HepG2 (cell line): Measurements from ENCODE around the gene TCP11L1. TPM values are rescaled to one million over a fixed set of nuclear protein-coding genes. Genes with fewer than 3 reads are reported as not detected.

Source experiments
- ATRX ChIP-seq: sonication (generic); formaldehyde crosslinking; IDR thresholded peaks from 2 replicates; pipeline ENCODE4 v1.4.0; 2020; ENCODE audit warnings: missing genetic modification reagents, borderline replicate concordance
- CHD4 ChIP-seq: fragments of 200-600 bp; sonication (generic); IDR thresholded peaks from 2 replicates; pipeline ENCODE4 v1.7.0; 2017; ENCODE audit warnings: mild to moderate bottlenecking, low read length, borderline replicate concordance
- DMAP1 ChIP-seq: IDR thresholded peaks from 2 replicates; pipeline ENCODE4 v1.6.1; 2016
- DR1 ChIP-seq: sonication (generic); formaldehyde crosslinking; IDR thresholded peaks from 2 replicates; pipeline ENCODE4 v1.8.0; 2021; ENCODE audit warnings: mild to moderate bottlenecking, missing genetic modification reagents, inconsistent platforms
- FOXP1 ChIP-seq, 2 experiments: fragments of 450-650 bp in 1 of 2; IDR thresholded peaks; 2 replicates each; pipeline ENCODE4 v1.6.1; 2017 to 2018; ENCODE audit warnings: antibody characterized with exemption in 1 of 2
- GATAD2A ChIP-seq: IDR thresholded peaks from 2 replicates; pipeline ENCODE4 v1.6.1; 2016
- HCFC1 ChIP-seq: fragments of 150-350 bp; IDR thresholded peaks from 2 replicates; pipeline ENCODE4 v1.6.1; 2014; ENCODE audit warnings: low read depth, low read length
- HES4 ChIP-seq: sonication (generic); formaldehyde crosslinking; IDR thresholded peaks from 2 replicates; pipeline ENCODE4 v1.9.0; 2021; ENCODE audit warnings: mild to moderate bottlenecking, missing genetic modification reagents, borderline replicate concordance
- HNF4A ChIP-seq: sonication (generic); formaldehyde crosslinking; IDR thresholded peaks from 2 replicates; pipeline ENCODE4 v1.4.0; 2020; ENCODE audit warnings: missing genetic modification reagents
- HNRNPUL1 ChIP-seq: fragments of 200-400 bp; formaldehyde crosslinking; IDR thresholded peaks from 2 replicates; pipeline ENCODE4 v1.6.1; 2017; ENCODE audit warnings: low read depth, mild to moderate bottlenecking, low read length, moderate library complexity
- MAX ChIP-seq: IDR thresholded peaks from 2 replicates; pipeline ENCODE4 v1.6.1; 2012; ENCODE audit warnings: inconsistent platforms
- MTERF4 ChIP-seq: sonication (generic); formaldehyde crosslinking; IDR thresholded peaks from 2 replicates; pipeline ENCODE4 v1.8.0; 2023; ENCODE audit warnings: mild to moderate bottlenecking, missing genetic modification reagents
- PCBP2 ChIP-seq: fragments of 200-400 bp; formaldehyde crosslinking; optimal IDR thresholded peaks from 2 replicates; pipeline ENCODE3; 2018; ENCODE audit warnings: low read length, low read depth; ENCODE audit not compliant: poor library complexity, severe bottlenecking
- PHF20 ChIP-seq: sonication (generic); formaldehyde crosslinking; IDR thresholded peaks from 2 replicates; pipeline ENCODE4 v1.5.0; 2020; ENCODE audit warnings: mild to moderate bottlenecking, missing genetic modification reagents
- PPARG ChIP-seq: conservative IDR thresholded peaks from 2 replicates; pipeline ENCODE4 v1.6.1; 2016; ENCODE audit warnings: missing biosample characterization, missing genetic modification reagents
- RFXANK ChIP-seq: IDR thresholded peaks from 2 replicates; pipeline ENCODE4 v1.6.1; 2016
- SRF ChIP-seq: IDR thresholded peaks from 2 replicates; pipeline ENCODE4 v1.6.1; 2011; ENCODE audit warnings: mild to moderate bottlenecking, low read depth, low read length, moderate library complexity
- TBX2 ChIP-seq: sonication (generic); formaldehyde crosslinking; IDR thresholded peaks from 2 replicates; pipeline ENCODE4 v1.5.0; 2020; ENCODE audit warnings: missing genetic modification reagents, mild to moderate bottlenecking, borderline replicate concordance
- TIGD3 ChIP-seq: sonication (generic); formaldehyde crosslinking; IDR thresholded peaks from 2 replicates; pipeline ENCODE4 v1.5.1; 2020; ENCODE audit warnings: mild to moderate bottlenecking, missing genetic modification reagents, borderline replicate concordance
- TMF1 ChIP-seq: sonication (generic); formaldehyde crosslinking; IDR thresholded peaks from 2 replicates; pipeline ENCODE4 v1.8.1; 2022; ENCODE audit warnings: low read depth, missing genetic modification reagents
- ZFP1 ChIP-seq: IDR thresholded peaks from 2 replicates; pipeline ENCODE4 v1.6.1; 2016
- ZFP62 ChIP-seq: sonication (generic); formaldehyde crosslinking; IDR thresholded peaks from 2 replicates; pipeline ENCODE4 v1.4.0; 2020; ENCODE audit warnings: missing genetic modification reagents
- ZNF138 ChIP-seq: sonication (generic); formaldehyde crosslinking; IDR thresholded peaks from 2 replicates; pipeline ENCODE4 v1.5.0; 2020; ENCODE audit warnings: mild to moderate bottlenecking, low read depth, missing genetic modification reagents
- ZNF143 ChIP-seq: sonication (generic); formaldehyde crosslinking; IDR thresholded peaks from 2 replicates; pipeline ENCODE4 v1.4.0; 2020; ENCODE audit warnings: missing genetic modification reagents
- ZNF276 ChIP-seq: sonication (generic); formaldehyde crosslinking; IDR thresholded peaks from 2 replicates; pipeline ENCODE4 v1.4.0; 2020; ENCODE audit warnings: mild to moderate bottlenecking, low read depth, missing genetic modification reagents
- ZNF564 ChIP-seq: sonication (generic); formaldehyde crosslinking; IDR thresholded peaks from 2 replicates; pipeline ENCODE4 v1.8.1; 2023; ENCODE audit warnings: mild to moderate bottlenecking, missing genetic modification reagents
- ZNF580 ChIP-seq: IDR thresholded peaks from 2 replicates; pipeline ENCODE4 v1.6.1; 2016; ENCODE audit warnings: low read depth, borderline replicate concordance
- ZNF605 ChIP-seq: sonication (generic); formaldehyde crosslinking; IDR thresholded peaks from 2 replicates; pipeline ENCODE4 v1.8.0; 2022; ENCODE audit warnings: mild to moderate bottlenecking, missing genetic modification reagents
- polyA plus RNA-seq, 8 experiments: library from polyadenylated mRNA; depleted of rRNA in 3 of 8; stranded (reverse) in 7 of 8; unstranded in 1 of 8; fragments of >200 nt; fragmentation: Illumina TruSeq in 4 of 8; extraction: Trizol in 4 of 8; gene quantifications; 2 replicates each; pipeline versions ENCODE4 v1.2.1 to v1.2.3, GENCODE V29; 2011 to 2016; ENCODE audit warnings: low read depth in 4 of 8, missing spikeins in 1 of 8, mixed read lengths in 1 of 8; ENCODE audit not compliant: insufficient read depth in 1 of 8
- total RNA-seq, 5 experiments: library from RNA; depleted of rRNA; stranded (reverse); fragments of >200 nt; fragmentation: Illumina TruSeq; extraction: Trizol; gene quantifications; 2 replicates each; pipeline ENCODE4 v1.2.3, GENCODE V29; 2016; ENCODE audit warnings: low read depth in 1 of 5

TCP11L1 gene
- total and polyA plus RNA-seq, 2 of the 13 experiments (the other 11 are each of a cell fraction or from before 2014, with no cell fraction given): 7.9 to 10.1 TPM

- TF ChIP-seq TIGD3 (CRISPR knock-in tag): 0 out of 2 replicates have a peak, but pooled peaks have one; percentile 29
- TF ChIP-seq CHD4: no peak
- TF ChIP-seq HCFC1: peak; percentile 59
- no peak for TF ChIP-seq SRF
- TF ChIP-seq ZNF580 (CRISPR knock-in tag): peak; percentile 39; the same call in 1 of the 2 replicates
- peak; percentile 92; the same call in 1 of the 2 replicates for TF ChIP-seq MTERF4 (CRISPR knock-in tag)
- 0 out of 2 replicates have a peak, but pooled peaks have one; percentile 9 for TF ChIP-seq ZNF564
- TF ChIP-seq ZNF143: peak; percentile 44
- TF ChIP-seq PPARG: no peak; the same call in 1 of the 2 replicates
- TF ChIP-seq TBX2 (CRISPR knock-in tag): 0 out of 2 replicates have a peak, but pooled peaks have one; percentile 47
- no peak for TF ChIP-seq ATRX (CRISPR knock-in tag)
- no peak; the same call in 1 of the 2 replicates for TF ChIP-seq ZNF605 (CRISPR knock-in tag)
- 0 out of 2 replicates have a peak, but pooled peaks have one; percentile 5 for TF ChIP-seq ZFP1
- TF ChIP-seq TMF1 (CRISPR knock-in tag): no peak; the same call in 1 of the 2 replicates
- TF ChIP-seq FOXP1 (IDR thresholded peaks at IDR 0.05): no peak
- 0 out of 2 replicates have a peak, but pooled peaks have one; percentile 10 for TF ChIP-seq FOXP1 (CRISPR knock-in tag; IDR thresholded peaks at IDR 0.05)
- peak; percentile 73 for TF ChIP-seq DMAP1
- no peak for TF ChIP-seq RFXANK
- TF ChIP-seq HNRNPUL1: no peak
- peak; percentile 67 for TF ChIP-seq PHF20 (CRISPR knock-in tag)
- TF ChIP-seq MAX: peak; percentile 76
- TF ChIP-seq GATAD2A (CRISPR knock-in tag): 0 out of 2 replicates have a peak, but pooled peaks have one; percentile 7
- TF ChIP-seq ZNF138 (CRISPR knock-in tag): no peak
- no peak; the same call in 1 of the 2 replicates for TF ChIP-seq ZNF276
- TF ChIP-seq PCBP2: no peak
- peak; percentile 58 for TF ChIP-seq HES4
- TF ChIP-seq DR1 (CRISPR knock-in tag): peak; percentile 66
- TF ChIP-seq ZFP62 (CRISPR knock-in tag): no peak
- 0 out of 2 replicates have a peak, but pooled peaks have one; percentile 5 for TF ChIP-seq HNF4A (CRISPR knock-in tag)
These were observed at the start of gene TCP11L1 (continued) for GRCh38 chr11:33039274-33040032.
